Neural progenitor cell (in vitro differentiated cells): ENCODE data around the gene CENPH. TPM values are rescaled to one million over a fixed set of nuclear protein-coding genes. Genes with fewer than 3 reads are reported as not detected.
"Not testable (repeated sequence)": the region's sequence is repeated elsewhere in the genome, so short reads cannot be mapped to it uniquely, and the experiment has no call there.

Source experiments
- DNase-seq: peaks from one replicate; pipeline ENCODE4 v3.0.0-alpha.2; 2016; ENCODE audit warnings: low spot score
- H2AFZ ChIP-seq: fragments of 200-600 bp; sonication (generic); replicated peaks from 2 replicates; pipeline ENCODE4 v1.6.1; 2016; ENCODE audit warnings: antibody characterized with exemption
- H3F3A ChIP-seq: fragments of 200-600 bp; sonication (generic); 2 replicates; pipeline ENCODE4 v1.6.1; 2016; ENCODE audit warnings: antibody characterized with exemption, low read depth
- H3K27ac ChIP-seq: fragments of 200-600 bp; sonication (generic); 2 replicates; pipeline ENCODE4 v1.5.1; 2016; ENCODE audit warnings: mild to moderate bottlenecking
- H3K27me3 ChIP-seq: fragments of 200-600 bp; sonication (generic); 2 replicates; pipeline ENCODE4 v1.6.1; 2016; ENCODE audit warnings: mild to moderate bottlenecking, moderate library complexity
- H3K36me3 ChIP-seq: fragments of 200-600 bp; sonication (generic); 2 replicates; pipeline ENCODE4 v1.5.1; 2016
- H3K4me1 ChIP-seq: fragments of 200-600 bp; sonication (generic); 2 replicates; pipeline ENCODE4 v1.6.1; 2016; ENCODE audit warnings: mixed run types
- H3K4me2 ChIP-seq: fragments of 200-600 bp; sonication (generic); 2 replicates; pipeline ENCODE4 v1.6.1; 2016
- H3K4me3 ChIP-seq: fragments of 200-600 bp; sonication (generic); 2 replicates; pipeline ENCODE4 v1.5.1; 2016
- H3K79me2 ChIP-seq: fragments of 200-600 bp; sonication (generic); 2 replicates; pipeline ENCODE4 v1.6.1; 2016; ENCODE audit warnings: low read depth
- H3K9ac ChIP-seq: fragments of 200-600 bp; sonication (generic); 2 replicates; pipeline ENCODE4 v1.6.1; 2016
- H3K9me3 ChIP-seq: fragments of 200-600 bp; sonication (generic); 2 replicates; pipeline ENCODE4 v1.5.1; 2016; ENCODE audit warnings: low read depth
- H4K20me1 ChIP-seq: fragments of 200-600 bp; sonication (generic); 2 replicates; pipeline ENCODE4 v1.6.1; 2016; ENCODE audit warnings: low read depth
- H3K27ac Mint-ChIP-seq: 3 replicates; pipeline ENCODE4 v1.8.0; 2021; ENCODE audit warnings: mixed read lengths
- H3K27me3 Mint-ChIP-seq: 2 replicates; pipeline ENCODE4 v1.8.0; 2022; ENCODE audit warnings: low read depth, mild to moderate bottlenecking, inconsistent platforms, moderate library complexity, mixed read lengths; ENCODE audit not compliant: insufficient read depth
- H3K36me3 Mint-ChIP-seq: 3 replicates; pipeline ENCODE4 v1.8.0; 2021; ENCODE audit warnings: mixed read lengths
- H3K4me1 Mint-ChIP-seq: 3 replicates; pipeline ENCODE4 v1.8.0; 2021; ENCODE audit warnings: mixed read lengths
- H3K4me3 Mint-ChIP-seq: 3 replicates; pipeline ENCODE4 v1.8.0; 2021; ENCODE audit warnings: mild to moderate bottlenecking, moderate library complexity, mixed read lengths
- H3K9me3 Mint-ChIP-seq: 3 replicates; pipeline ENCODE4 v1.8.0; 2020; ENCODE audit warnings: mixed read lengths
- CTCF ChIP-seq: fragments of 200-600 bp; sonication (generic); IDR thresholded peaks from 2 replicates; pipeline ENCODE4 v1.5.1; 2017; ENCODE audit warnings: antibody characterized with exemption, mild to moderate bottlenecking
- EZH2 ChIP-seq: fragments of 200-600 bp; sonication (generic); IDR thresholded peaks from 2 replicates; pipeline ENCODE4 v1.6.1; 2017; ENCODE audit warnings: antibody characterized with exemption, mild to moderate bottlenecking, moderate library complexity
- EZH2phosphoT487 ChIP-seq: fragments of 200-600 bp; sonication (generic); IDR thresholded peaks from 2 replicates; pipeline ENCODE4 v1.6.1; 2017; ENCODE audit warnings: antibody characterized with exemption
- total RNA-seq: library from RNA; depleted of rRNA; stranded (reverse); fragments of >200 nt; gene quantifications from 2 replicates; pipeline ENCODE4 v1.2.3, GENCODE V29; 2015; ENCODE audit warnings: low replicate concordance

CENPH gene
- total RNA-seq, 1 donor from 2014 or later, result 303 TPM

GRCh38 chr5:69231851-69232250 is 42.5 kb downstream of the CENPH start:
- Mint-ChIP-seq H3K36me3 (peaks cover 4% of the 10 kb centered on the region), H3K4me3 (no peak overlapping the region), H3K27ac (no peak overlapping the region), H3K9me3 (no peaks in the 10 kb centered on the region), H3K27me3 (no peaks in the 10 kb centered on the region), H3K4me1 (peaks cover 16% of the 10 kb centered on the region)
- Histone ChIP-seq H3K36me3 (peaks cover 10% of the 10 kb centered on the region), H3F3A (no peaks in the 10 kb centered on the region), H3K27me3 (no peaks in the 10 kb centered on the region), H4K20me1 (no peaks in the 10 kb centered on the region), H3K9ac (no peak overlapping the region), H3K4me3 (no peak overlapping the region), H3K4me2 (no peak overlapping the region), H3K9me3 (no peaks in the 10 kb centered on the region), H3K4me1 (peaks cover 9% of the 10 kb centered on the region), H2AFZ (no peak overlapping the region), H3K27ac (no peak overlapping the region), H3K79me2 (peaks cover 20% of the 10 kb centered on the region)
- no peak for DNase-seq
- TF ChIP-seq EZH2 (no peak), CTCF (no peak), EZH2phosphoT487 (no peak)

- no peak for TF ChIP-seq EZH2phosphoT487
- TF ChIP-seq EZH2, result no peak
- TF ChIP-seq CTCF, result no peak
- peaks cover 16% of the 10 kb centered on the region for H3K4me1 Mint-ChIP-seq
- H3K36me3 Mint-ChIP-seq, result peaks cover 8% of the 10 kb centered on the region
- Histone ChIP-seq H3K79me2 (peaks cover 48% of the 10 kb centered on the region), H4K20me1 (no peaks in the 10 kb centered on the region), H3K4me2 (peak within 1 kb of the TSS; percentile 91), H3F3A (no peaks in the 10 kb centered on the region), H3K27ac (no peak within 1 kb of the TSS), H3K9me3 (no peaks in the 10 kb centered on the region), H3K36me3 (peaks cover 6% of the 10 kb centered on the region), H3K9ac (peak within 1 kb of the TSS; percentile 78), H3K27me3 (no peaks in the 10 kb centered on the region), H3K4me3 (peak within 1 kb of the TSS; percentile 89), H3K4me1 (peaks cover 9% of the 10 kb centered on the region), H2AFZ (peak within 1 kb of the TSS; percentile 100)
- H3K9me3 Mint-ChIP-seq, result no peaks in the 10 kb centered on the region
- peaks cover 2% of the 10 kb centered on the region for H3K27me3 Mint-ChIP-seq
- peak; percentile 96 for DNase-seq
- peak within 1 kb of the TSS; percentile 28 for H3K27ac Mint-ChIP-seq
- H3K4me3 Mint-ChIP-seq, result peak within 1 kb of the TSS; percentile 99
These were observed 45.3 kb downstream of the CENPH start, which contains the start of gene CDK7 for GRCh38 chr5:69234457-69235268. Gene CDK7, plus strand, starts transcription at chr5:69234886. Its CDS starts 90 bp downstream, at chr5:69234976.

GRCh38 chr5:69236733-69237132 is 47.4 kb downstream of the CENPH start:
- not testable (repeated sequence) for H3K9me3 ChIP-seq, H3K4me3 ChIP-seq, H3K4me1 ChIP-seq, H3F3A ChIP-seq, H3K27me3 Mint-ChIP-seq, H3K9ac ChIP-seq, H3K9me3 Mint-ChIP-seq, H3K36me3 ChIP-seq, H3K27me3 ChIP-seq, DNase-seq, H3K27ac Mint-ChIP-seq, H4K20me1 ChIP-seq, H3K4me2 ChIP-seq, H2AFZ ChIP-seq, H3K27ac ChIP-seq
- peaks cover 66% of the 10 kb centered on the region for H3K79me2 ChIP-seq
- peaks cover 16% of the 10 kb centered on the region for H3K36me3 Mint-ChIP-seq
- peaks cover 16% of the 10 kb centered on the region for H3K4me1 Mint-ChIP-seq
- H3K4me3 Mint-ChIP-seq, result peak overlapping the region; percentile 53

- Histone ChIP-seq H3K9ac (no peak overlapping the region), H3K4me3 (no peak overlapping the region), H3F3A (no peaks in the 10 kb centered on the region), H3K36me3 (peaks cover 6% of the 10 kb centered on the region), H3K27ac (no peak overlapping the region), H2AFZ (no peak overlapping the region), H3K27me3 (no peaks in the 10 kb centered on the region), H3K9me3 (no peaks in the 10 kb centered on the region), H3K79me2 (peaks cover 78% of the 10 kb centered on the region), H4K20me1 (no peaks in the 10 kb centered on the region), H3K4me2 (no peak overlapping the region), H3K4me1 (peaks cover 9% of the 10 kb centered on the region)
- DNase-seq, result no peak
- H3K4me3 Mint-ChIP-seq, result no peak overlapping the region
- H3K27ac Mint-ChIP-seq, result no peak overlapping the region
- H3K4me1 Mint-ChIP-seq, result peaks cover 16% of the 10 kb centered on the region
- H3K27me3 Mint-ChIP-seq, result peaks cover 2% of the 10 kb centered on the region
- TF ChIP-seq EZH2 (no peak), CTCF (no peak), EZH2phosphoT487 (no peak)
- H3K9me3 Mint-ChIP-seq, result no peaks in the 10 kb centered on the region
- H3K36me3 Mint-ChIP-seq, result peaks cover 23% of the 10 kb centered on the region
These were observed 48.5 kb downstream of the CENPH start for GRCh38 chr5:69237877-69238276.
